Measurements from ENCODE around the gene MSMP. TPM values are rescaled to one million over a fixed set of nuclear protein-coding genes. Genes with fewer than 3 reads are reported as not detected.

The MSMP gene
- total RNA-seq, 2 experiments from 2014 or later: 2.3 to 4.1 TPM

GRCh38 chr9:35741740-35742139 is 12.3 kb downstream of the MSMP start:
- CTCF ChIA-PET (ENCODE audit: unreplicated experiment): no interaction called here
- POLR2A ChIA-PET: interaction anchor here (0.7 kb wide), 1 partner anchor 21 kb away, joined by 5 read pairs; no protein-coding TSS in a partner anchor
- H3K79me2 ChIP-seq (ENCODE audit: insufficient read depth, low read depth, low read length): peaks cover 19% of the 10 kb centered on the region
- H3K4me2 ChIP-seq (ENCODE audit: low read length): no peak overlapping the region
- intact Hi-C loops (cut with micrococcal nuclease; ENCODE audit: unreplicated experiment): no loop called here
- peaks cover 22% of the 10 kb centered on the region for H3K4me1 ChIP-seq (ENCODE audit: insufficient read depth, low read length, poor library complexity, severe bottlenecking)
- no peak for DNase-seq (ENCODE audit: low spot score)
- H3K9me3 ChIP-seq (ENCODE audit: low read length): no peaks in the 10 kb centered on the region
- BruUV-seq (replicated peaks): no TSS peak
- peaks cover 82% of the 10 kb centered on the region for H3K36me3 ChIP-seq (ENCODE audit: insufficient read depth, low read length)
- peaks cover 4% of the 10 kb centered on the region; the same call in 1 of the 2 replicates for H4K20me1 ChIP-seq (ENCODE audit: insufficient read depth, low read length)
- no peak overlapping the region for H3K4me3 ChIP-seq (ENCODE audit: low read depth, low read length, poor library complexity, severe bottlenecking)
- no peak for TF ChIP-seq EZH2phosphoT487 (IDR thresholded peaks at IDR 0.05; ENCODE audit: borderline replicate concordance, low read depth, low read length)
- TF ChIP-seq CTCF (conservative IDR thresholded peaks at IDR 0.05; ENCODE audit: low read length): no peak
- no peaks in the 10 kb centered on the region for H3K9me2 ChIP-seq (ENCODE audit: insufficient read depth, low read length)
- no peak overlapping the region for H2AFZ ChIP-seq (ENCODE audit: low read length)
- no peak overlapping the region for H3K27ac ChIP-seq (ENCODE audit: low read depth, low read length, poor library complexity, severe bottlenecking)

GRCh38 chr9:35740243-35740642 is 13.8 kb downstream of the MSMP start:
- Histone ChIP-seq H3K9me3 (ENCODE audit: low read length) (no peaks in the 10 kb centered on the region), H3K4me3 (ENCODE audit: low read depth, low read length, poor library complexity, severe bottlenecking) (no peak overlapping the region), H3K27ac (ENCODE audit: low read depth, low read length, poor library complexity, severe bottlenecking) (no peak overlapping the region), H4K20me1 (ENCODE audit: insufficient read depth, low read length) (no peaks in the 10 kb centered on the region), H2AFZ (ENCODE audit: low read length) (no peak overlapping the region), H3K36me3 (ENCODE audit: insufficient read depth, low read length) (peaks cover 93% of the 10 kb centered on the region), H3K79me2 (ENCODE audit: insufficient read depth, low read depth, low read length) (peaks cover 4% of the 10 kb centered on the region; the same call in 1 of the 2 replicates), H3K4me1 (ENCODE audit: insufficient read depth, low read length, poor library complexity, severe bottlenecking) (peaks cover 14% of the 10 kb centered on the region), H3K9me2 (ENCODE audit: insufficient read depth, low read length) (no peaks in the 10 kb centered on the region), H3K4me2 (ENCODE audit: low read length) (no peak overlapping the region)
- DNase-seq (ENCODE audit: low spot score): no peak
- no TSS peak for BruUV-seq (replicated peaks)
- TF ChIP-seq CTCF (conservative IDR thresholded peaks at IDR 0.05; ENCODE audit: low read length) (no peak), EZH2phosphoT487 (IDR thresholded peaks at IDR 0.05; ENCODE audit: borderline replicate concordance, low read depth, low read length) (no peak)
- intact Hi-C loops (cut with micrococcal nuclease; ENCODE audit: unreplicated experiment): no loop called here
- ChIA-PET POLR2A (interaction anchor here (0.6 to 1.0 kb wide), 2 partner anchors 9 to 12 kb away, joined by 3 read pairs; partner anchors contain the start of genes GBA2 and RGP1), CTCF (ENCODE audit: unreplicated experiment) (interaction anchor here (0.6 kb wide), 1 partner anchor 8 kb away, joined by 3 read pairs; no protein-coding TSS in a partner anchor)

GRCh38 chr9:35738924-35739323 is 15.2 kb downstream of the MSMP start:
- POLR2A ChIA-PET: interaction anchor here (2.3 kb wide), 1 partner anchor 9 kb away, joined by 7 read pairs; no protein-coding TSS in a partner anchor
- no peak for DNase-seq (ENCODE audit: low spot score)
- no peak overlapping the region for H2AFZ ChIP-seq (ENCODE audit: low read length)
- peaks cover 88% of the 10 kb centered on the region for H3K36me3 ChIP-seq (ENCODE audit: insufficient read depth, low read length)
- intact Hi-C loops (cut with micrococcal nuclease; ENCODE audit: unreplicated experiment): loop anchor here (5.0 to 10.0 kb wide), 3 partner anchors 88 to 664 kb away; partner anchors contain the start of genes FAM221B, FANCG, TMEM8B and VCP
- TF ChIP-seq EZH2phosphoT487 (IDR thresholded peaks at IDR 0.05; ENCODE audit: borderline replicate concordance, low read depth, low read length): no peak
- TF ChIP-seq CTCF (conservative IDR thresholded peaks at IDR 0.05; ENCODE audit: low read length): no peak
- no peak overlapping the region for H3K27ac ChIP-seq (ENCODE audit: low read depth, low read length, poor library complexity, severe bottlenecking)
- no peaks in the 10 kb centered on the region for H4K20me1 ChIP-seq (ENCODE audit: insufficient read depth, low read length)
- no TSS peak for BruUV-seq (replicated peaks)
- H3K4me2 ChIP-seq (ENCODE audit: low read length): no peak overlapping the region
- CTCF ChIA-PET (ENCODE audit: unreplicated experiment): no interaction called here
- H3K4me3 ChIP-seq (ENCODE audit: low read depth, low read length, poor library complexity, severe bottlenecking): no peak overlapping the region
- H3K9me2 ChIP-seq (ENCODE audit: insufficient read depth, low read length): no peaks in the 10 kb centered on the region
- H3K79me2 ChIP-seq (ENCODE audit: insufficient read depth, low read depth, low read length): no peaks in the 10 kb centered on the region; the same call in 1 of the 2 replicates
- H3K9me3 ChIP-seq (ENCODE audit: low read length): no peaks in the 10 kb centered on the region
- H3K4me1 ChIP-seq (ENCODE audit: insufficient read depth, low read length, poor library complexity, severe bottlenecking): peaks cover 16% of the 10 kb centered on the region
